Stimulated activated CD4-positive, alpha-beta T cell treated with anti-CD3 and anti-CD28 coated beads, Interleukin-2, amount 100 ng/mL, for 4 hours (primary cell): Measurements from ENCODE around the gene SHC2.
"Not testable (repeated sequence)": the region's sequence is repeated elsewhere in the genome, so short reads cannot be mapped to it uniquely, and the experiment has no call there.

Experiments used
- DNase-seq: peaks from one replicate; pipeline ENCODE4 v3.0.0-alpha.2; 2020; ENCODE audit warnings: low read depth

Gene SHC2

DNA sequence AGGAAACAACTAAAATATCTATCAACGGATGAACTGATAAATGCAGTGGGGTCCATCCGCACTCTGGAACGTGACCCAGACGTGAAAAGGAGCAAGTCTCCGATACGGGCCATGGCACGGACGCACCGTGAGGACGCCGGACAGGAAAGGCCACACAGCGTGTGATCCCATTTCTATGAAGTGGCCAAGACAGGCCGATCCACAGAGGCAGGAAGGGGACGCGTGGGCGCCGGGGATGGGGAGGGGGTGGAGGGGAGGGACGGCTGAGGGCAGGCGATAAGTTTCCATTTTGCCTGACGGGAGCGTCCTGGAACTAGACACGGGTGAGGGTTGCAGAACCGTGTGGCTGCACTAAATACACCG is 13.8 kb downstream of the SHC2 start:
- no peak for DNase-seq

DNA sequence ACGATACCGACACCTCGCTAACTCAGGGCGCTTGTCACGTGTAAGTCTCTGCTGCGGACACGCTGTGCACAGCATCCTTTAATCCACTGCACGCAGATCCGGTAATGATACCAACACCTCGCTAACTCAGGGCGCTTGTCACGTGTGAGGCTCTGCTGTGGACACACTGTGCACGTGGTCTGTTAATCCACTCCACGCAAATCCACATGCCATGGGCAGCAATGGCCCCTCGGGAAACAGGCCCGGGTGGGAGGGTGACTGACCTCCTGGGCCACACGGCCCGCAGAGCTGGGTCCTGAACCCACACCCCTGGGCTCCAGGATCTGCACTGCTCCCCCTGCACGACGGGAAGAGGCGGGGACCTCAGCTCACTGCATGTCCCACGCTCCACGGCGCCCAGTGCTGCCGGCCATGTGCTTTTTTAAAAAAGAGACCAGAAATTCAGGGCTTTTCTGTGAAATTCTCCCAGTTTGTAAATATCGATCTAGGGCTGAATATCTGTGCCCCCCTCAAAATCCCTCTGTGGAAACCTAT is 16.1 kb downstream of the SHC2 start:
- DNase-seq, result no peak

DNA sequence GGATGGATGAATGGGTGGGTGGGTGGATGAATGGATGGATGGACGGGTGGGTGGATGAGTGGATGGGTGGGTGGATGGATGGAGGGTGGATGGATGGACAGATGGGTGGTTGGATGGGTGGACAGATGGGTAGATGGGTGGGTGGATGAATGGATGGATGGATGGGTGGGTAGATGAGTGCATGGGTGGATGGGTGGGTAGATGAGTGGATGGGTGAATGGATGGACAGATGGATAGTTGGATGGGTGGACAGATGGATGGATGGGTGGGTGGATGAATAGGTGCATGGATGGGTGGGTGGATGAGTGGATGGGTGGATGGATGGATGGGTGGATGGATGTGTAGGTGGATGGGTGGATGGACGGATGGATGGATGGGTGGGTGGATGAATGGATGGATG is 17.8 kb downstream of the SHC2 start:
- no peak for DNase-seq

DNA sequence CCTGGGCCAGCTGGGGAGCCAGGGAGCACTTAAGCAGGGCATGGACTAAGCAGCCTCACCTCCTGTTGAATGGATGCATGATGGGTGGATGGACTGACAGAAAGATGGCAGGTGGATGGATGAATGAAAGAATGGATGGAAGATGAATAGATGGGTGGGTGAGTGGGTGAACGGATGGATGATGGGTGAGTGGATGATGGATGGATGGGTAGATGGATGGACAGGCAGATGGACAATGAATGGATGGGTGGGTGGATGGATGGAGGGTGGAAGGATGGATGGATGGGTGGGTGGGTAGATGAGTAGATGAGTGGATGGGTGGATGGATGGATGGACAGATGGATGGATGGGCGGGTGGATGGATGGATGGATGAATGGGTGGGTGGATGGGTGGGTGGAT is 18.7 kb downstream of the SHC2 start:
- no peak for DNase-seq

DNA sequence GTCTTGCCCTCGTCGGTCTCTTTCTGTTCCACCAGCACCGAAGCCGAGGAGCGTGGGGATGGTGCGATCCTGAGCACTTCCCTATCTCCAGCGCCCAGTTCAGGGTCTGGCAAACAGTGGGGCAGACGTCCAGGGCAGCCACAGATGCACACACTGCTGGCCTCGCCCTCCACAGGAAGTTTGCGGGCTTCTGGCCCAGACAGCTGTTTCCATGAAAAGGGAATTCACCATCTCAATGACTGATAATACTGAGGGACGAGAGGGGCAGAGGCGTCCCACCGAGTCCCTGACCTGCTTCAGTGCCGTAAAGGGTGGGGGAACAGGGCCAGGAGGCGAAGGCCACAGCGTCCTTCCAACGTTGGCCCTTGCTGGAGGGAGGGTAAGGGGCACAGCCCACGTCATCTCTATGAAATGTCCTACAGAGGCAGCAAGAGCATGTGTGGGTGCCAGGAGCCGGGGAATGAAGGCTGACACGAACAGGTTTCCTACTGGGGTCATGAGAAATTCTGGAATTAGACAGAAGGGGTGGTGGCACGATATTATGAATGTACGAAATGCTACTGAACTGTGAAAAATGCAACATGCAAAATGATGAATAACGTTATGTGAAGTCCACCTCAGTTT is 19.5 kb downstream of the SHC2 start:
- no peak for DNase-seq

DNA sequence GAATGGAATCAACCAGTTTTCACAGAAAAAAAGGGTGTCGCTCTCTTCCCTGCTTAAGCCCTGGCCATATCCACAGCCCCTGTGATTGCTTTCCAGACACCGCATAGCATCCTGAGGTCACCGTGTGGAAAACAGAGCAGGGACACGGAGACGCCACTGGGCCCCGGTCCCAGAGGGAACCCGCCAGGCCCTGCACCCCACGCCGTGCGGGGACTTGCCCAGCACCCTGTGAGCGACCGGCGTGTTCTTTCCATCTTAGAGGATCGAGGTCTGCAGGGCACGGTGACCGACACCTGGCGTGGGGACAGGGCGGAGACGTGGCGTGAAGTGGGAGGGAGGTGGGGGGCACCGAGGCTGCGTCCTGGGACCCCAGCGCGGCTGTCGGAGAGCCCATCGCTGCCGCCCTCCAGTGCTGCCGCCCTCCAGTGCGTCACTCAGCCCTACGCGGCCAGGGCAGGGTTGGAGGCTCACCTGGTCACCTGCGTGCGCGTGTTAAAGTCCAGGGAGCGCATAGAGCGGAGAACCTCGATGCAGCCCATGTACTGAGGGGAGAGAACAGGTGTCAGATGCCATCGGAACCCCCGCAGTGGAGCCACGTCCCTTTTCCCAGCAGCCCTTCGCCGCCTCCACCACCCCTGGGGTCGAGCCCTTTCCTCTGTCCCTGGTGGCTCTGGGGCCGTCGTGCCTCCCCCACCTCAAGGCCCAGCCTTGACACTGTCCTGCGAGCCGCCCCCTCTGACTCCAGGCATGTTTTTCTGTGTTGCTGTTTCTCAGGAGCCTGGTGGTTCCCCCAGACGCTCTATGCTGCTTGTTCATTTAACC is 20.2 kb downstream of the SHC2 start:
- no peak for DNase-seq

DNA sequence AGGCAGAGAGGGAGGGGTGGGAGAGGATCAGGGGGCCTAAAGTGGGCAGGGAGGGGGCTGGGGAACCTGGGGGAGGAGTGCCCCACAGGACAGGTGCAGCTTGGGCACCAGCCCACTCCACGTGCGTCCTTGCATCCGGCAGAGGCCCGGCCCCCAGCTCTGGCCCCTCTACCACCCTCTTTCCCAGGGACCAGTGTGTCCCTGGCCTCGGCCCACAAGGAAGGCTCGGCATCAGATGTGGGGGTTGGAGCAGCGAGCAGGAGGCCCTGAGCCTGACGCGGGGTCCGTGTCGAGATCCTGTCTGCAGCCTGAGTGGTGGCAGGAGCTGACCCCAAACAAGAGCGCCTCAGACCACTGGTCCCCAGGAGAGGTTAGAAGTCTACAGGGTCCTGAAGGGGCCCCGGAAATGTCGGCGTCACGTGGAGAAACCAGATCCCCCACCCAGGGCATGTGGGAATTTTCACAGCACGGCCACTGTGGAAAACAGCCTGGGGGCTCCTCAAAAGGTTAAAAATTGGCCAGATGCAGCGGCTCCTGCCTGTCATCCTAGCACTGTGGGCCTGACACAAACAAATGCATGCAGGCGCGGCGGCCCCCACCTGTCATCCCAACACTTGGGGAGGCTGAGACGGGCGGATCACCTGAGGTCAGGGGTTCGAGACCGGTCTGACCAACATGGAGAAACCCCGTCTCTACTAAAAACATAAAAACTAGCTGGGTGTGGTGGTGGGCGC is 21.5 kb downstream of the SHC2 start:
- DNase-seq, result no peak

DNA sequence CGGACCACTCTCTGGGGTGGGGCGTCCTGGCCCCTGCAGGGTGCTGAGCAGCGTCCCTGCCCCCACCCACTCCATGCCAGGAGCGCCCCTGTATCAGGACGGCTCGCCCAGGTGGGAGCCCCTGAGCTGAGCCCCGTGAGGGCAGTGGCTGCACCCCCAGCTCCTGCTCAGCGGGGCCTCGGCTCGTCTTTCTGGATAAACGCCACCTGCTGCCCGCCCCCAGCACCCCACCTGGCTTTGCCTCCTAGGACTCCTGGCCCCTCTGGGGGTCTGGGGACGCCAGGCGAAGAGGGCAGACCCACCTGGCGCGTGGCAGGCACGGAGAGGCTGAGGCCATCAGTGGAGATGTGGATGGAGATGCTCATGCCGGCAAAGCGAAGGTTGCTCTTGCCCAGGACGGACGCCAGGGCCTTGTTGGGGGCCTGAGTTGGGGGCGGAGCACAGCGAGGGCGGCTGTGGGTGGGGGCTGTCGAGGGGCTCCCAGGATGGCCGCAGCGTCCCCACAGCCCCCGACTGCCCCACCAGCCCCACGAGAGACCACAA is 22.3 kb downstream of the SHC2 start:
- no peak for DNase-seq

DNA sequence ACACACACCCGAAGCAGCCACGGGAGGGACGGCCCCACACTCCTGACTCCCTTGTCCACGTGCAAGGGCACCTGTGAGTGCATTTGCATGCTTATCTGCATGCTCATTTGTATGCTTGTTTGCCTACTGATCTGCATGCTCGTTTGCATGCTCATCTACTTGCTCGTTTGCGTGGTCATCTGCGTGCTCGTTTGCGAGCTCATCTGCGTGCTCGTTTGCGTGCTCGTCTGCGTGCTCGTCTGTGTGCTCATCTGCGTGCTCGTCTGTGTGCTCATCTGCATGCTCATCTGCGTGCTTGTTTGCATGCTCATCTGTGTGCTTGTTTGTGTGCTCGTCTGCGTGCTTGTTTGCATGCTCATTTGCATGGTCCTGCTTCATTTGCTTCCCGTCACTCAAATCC is 23.8 kb downstream of the SHC2 start:
- DNase-seq, result no peak

DNA sequence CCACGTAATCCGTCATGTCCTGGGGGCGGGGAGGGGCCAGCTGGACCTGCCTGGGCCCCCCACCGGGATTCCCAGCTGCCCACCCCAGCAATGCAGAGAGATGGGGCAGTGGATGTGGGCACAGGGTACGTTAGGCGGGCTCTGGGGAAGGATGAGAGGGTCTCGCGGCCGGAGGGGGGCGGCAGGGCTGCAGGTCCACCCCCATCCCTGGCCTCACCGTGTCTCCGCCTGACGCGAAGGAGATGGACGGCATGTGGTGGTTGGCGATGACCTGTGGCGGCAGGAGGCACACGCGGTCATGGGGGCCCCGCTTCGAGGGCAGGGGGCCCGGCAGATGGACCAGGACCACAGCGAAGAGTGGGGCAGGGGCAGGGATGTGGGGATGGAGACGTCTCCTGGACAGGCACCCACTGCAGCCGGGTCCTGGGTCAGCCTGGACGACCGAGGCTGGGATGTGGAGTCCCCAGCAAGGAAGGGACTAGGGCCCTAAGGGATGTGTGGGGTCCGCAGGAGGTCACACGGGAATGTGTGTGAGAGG is 24.4 kb downstream of the SHC2 start:
- DNase-seq, result no peak

DNA sequence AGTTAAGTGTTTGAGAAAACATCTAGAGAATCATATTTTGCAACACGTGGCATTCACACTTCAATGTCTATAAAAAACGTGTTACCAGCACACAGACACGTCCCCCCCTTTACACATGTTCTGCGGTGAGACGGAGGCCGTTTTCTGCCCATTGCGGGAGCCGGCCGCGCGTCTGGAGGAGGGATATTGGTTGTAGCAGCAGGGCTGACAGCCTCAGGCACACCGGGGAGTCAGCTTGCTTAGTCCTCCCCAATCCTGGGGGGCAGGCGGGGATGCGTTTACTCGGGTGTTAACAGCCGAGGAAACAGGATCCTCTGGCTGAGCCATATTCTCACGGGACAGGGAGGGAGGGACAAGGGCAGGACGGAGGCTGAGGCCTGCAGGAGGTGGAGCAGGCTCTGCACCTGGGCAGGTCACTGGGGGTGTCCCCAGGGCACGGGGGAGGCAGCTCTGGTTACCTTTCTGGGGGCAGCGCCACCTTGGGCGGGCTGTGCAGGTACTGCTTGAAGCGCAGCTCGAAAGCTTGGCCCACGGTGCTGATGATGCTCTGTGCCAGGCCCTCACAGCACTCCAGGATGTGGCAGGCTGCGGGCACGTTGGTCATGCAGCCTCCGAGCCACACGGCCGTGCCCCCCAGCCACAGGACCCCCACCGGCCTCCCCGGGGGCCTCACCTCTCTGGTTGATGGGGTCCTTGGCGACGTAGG is 25.0 kb downstream of the SHC2 start:
- DNase-seq, result no peak

DNA sequence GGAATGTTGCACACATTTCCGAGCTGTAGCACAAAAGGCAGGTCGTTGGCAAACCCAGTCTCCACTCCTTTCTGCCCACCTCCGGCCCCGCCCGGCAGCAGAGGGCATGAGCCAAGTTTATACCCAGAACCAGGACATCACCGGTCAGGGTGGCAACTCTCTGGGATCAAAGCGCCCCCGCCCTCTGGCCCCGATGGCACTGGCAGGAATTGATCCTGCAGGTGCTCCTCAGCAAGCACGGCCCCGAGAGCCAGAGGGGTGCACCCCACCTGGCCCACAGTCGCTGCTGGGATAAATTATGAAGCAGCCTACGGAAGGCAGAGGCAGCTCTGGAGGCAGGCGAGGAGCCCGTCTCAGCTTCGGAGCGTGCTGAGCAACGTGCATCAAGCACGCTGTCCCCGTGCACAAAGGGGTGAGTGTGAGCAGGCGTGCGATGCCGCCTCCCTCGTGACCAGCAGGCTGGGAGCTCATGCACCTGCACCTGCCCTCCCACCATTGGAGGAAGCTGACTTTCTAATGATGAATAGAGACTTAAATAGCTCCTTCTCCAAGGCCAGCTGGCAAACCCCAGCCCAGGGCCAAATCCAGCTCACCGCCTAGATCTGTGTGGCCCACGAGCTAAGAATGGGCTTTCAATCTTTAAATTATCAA is 25.7 kb downstream of the SHC2 start:
- DNase-seq, result no peak

DNA sequence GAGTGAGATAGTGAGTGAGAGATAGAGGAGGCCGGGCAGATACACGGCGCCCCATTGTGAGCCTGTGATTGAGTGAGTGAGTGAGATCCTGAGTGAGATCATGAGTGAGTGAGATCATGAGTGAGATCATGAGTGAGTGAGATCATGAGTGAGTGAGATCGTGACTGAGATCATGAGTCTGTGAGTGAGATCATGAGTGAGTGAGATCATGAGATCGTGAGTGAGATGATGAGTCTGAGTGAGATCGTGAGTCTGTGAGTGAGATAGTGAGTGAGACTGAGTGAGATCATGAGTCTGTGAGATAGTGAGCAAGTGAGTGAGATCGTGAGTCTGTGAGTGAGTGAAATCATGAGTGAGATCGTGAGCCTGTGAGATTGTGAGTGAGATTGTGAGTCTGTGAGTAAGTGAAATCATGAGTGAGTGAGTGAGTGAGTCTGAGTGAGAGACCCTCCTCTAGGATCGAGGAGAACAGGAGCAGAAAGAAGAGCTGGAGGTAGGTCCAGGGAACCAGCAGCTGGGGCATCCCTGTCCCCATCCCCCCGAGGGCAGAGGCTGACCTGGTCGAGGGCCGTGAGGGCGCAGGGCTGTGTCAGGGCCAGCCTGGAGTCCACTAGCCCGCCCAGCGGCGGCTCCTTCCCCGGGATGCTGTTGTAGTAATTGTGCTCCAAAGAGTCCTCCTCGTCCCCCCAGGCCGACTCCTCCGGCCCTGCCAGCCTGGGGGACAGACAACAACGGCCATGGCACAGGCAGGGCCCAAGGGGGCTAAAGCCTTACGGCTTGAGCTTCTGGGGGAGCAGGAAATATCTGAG is 26.5 kb downstream of the SHC2 start:
- no peak for DNase-seq

DNA sequence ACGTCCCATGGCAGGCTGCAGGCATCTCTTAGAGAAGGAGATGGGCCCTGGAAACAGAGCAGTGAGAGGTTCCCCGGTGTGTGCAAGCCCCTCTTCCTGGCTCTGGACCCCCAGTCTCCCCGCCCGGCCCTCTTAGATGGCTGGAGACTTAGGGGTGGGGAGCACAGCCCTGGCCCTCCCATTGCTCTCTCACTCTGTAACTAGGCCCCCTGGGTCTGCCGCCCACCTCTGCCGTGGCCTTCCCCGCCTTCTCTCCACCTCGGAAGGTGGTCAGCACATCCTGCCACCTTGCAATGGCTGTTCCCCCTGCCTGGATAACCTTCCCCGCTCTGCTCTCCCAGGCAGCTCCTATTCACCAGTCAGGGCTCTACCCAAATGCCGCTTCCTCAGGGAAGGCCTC is 30.1 kb downstream of the SHC2 start:
- DNase-seq, result no peak

DNA sequence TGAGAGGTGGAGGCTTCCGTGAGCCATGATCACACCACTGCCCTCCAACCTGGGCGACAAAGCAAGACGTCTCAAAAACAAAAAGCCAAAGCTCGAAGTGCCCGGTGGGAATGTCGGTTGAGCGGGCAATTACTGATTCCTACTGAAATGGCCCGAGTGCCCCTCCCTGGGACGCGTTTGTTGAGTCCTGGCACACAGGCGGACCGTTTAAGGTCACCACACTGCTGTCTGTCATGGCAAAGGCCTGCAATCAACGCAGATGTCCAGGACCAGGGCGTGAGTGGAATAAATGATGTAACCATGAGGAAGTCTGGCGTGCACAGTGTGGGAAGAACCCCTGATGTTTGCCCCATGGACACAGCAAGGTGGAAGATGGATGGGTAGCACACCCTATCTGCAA is 32.7 kb downstream of the SHC2 start:
- no peak for DNase-seq

DNA sequence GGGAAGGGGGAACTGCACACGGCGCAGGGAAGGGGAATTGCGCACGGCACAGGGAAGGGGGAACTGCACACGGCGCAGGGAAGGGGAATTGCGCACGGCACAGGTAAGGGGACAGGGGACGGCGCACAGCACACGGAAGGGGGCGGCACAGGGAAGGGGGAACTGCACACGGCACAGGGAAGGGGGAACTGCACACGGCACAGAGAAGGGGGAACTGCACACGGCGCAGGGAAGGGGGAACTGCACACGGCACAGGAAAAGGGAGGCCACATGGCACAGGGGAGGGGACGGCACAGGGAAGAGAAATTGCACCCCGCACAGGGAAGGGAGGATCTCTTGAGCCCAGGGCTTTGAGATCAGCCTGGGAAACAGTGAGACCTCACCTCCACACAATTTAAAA is 33.2 kb downstream of the SHC2 start:
- not testable (repeated sequence) for DNase-seq

DNA sequence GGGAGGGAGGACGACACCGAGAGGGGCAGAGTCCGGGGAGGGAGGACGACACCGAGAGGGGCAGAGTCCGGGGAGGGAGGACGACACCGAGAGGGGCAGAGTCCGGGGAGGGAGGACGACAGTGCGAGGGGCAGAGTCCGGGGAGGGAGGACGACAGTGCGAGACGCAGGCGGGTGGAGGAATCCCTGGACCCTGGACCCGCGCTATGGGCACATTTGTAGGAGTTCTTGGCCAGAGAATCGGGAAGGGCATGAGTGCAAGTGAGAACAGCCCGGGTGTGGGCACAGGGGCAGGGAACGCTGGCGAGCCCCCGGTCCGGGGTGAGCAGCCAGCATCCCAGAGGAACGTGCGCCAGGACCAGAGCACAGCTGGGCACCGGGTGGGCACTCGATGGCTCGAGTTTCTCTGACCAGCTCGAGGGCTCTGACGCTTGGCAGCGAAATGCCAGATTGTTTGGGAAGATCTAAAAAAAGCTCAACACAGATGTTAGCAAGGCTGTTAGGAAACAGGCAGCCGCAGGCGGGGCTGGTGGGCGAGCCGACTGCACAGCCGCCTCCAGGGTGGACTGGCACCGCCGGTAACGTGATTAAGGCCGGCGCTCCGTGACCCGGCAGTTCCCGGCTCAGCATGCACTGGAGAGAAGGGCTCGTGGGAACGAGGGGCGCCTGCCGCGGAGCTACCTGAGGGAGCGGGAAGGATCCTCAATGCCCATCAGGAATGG is 33.9 kb downstream of the SHC2 start:
- DNase-seq, result no peak

DNA sequence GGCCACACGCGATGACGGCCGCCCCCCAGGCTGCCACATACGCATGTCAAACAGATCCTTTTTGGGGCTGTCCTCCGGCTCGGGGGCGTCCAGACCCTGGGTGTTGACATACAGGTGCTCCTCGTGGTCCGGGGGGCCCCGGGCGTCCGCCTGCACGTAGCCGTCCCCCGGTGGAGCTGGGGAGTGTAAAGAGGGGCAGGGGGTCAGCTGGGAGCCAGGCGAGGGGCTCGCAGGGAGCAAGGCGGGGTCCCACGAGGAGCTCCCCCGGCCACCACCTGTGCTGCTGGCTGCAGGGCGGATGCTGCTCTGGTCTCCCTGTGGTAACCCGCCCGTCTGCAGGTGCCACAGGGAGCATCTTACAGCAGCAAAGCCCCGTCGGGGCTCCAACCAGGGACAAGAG is 35.8 kb downstream of the SHC2 start:
- no peak for DNase-seq

DNA sequence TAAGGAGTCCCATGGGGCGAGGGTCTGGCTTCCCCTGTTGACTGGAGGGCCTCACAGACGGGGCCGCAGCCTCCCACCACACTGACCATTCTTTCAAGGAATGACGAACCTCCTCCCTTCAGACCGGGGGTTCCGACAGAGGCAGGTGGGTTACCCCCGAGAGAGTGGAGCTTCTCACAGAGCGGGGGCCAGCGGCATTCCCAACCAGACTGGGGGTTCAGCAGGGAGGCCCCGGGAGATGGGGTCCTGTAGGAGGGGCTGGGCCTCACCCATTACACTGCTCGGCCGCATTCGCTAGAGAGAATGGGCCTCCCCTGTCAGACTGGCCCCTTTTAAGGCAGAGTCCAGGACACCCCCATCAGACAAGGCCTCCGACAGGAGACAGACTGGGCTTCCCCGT is 36.3 kb downstream of the SHC2 start:
- DNase-seq, result no peak
